AML-193 (cell line): Measurements from ENCODE around the gene PILRA.
"Not testable (repeated sequence)": the region's sequence is repeated elsewhere in the genome, so short reads cannot be mapped to it uniquely, and the experiment has no call there.

ENCODE experiments used
- DNase-seq, 2 experiments: peaks; one replicate each; lab custom pipeline; 2025; lab: John Stamatoyannopoulos, UW

PILRA gene

DNA sequence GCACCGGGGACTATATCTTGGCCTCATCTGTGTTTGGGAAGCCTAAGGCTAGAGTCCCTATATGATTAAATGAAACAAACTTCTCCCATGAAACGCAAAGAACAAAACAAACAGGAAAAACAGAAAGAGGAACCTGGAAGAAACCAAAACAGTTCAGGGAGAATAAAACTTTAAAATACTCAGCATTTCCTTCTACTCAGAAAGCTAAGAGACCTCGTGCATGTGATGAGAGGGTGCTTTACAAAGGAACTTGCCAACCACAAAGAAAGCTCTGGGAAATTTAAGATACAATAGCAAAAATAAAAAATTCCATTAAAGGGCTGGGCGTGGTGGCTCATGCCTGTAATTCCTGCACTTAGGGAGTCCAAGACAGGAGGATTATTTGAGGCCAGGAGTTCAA is 6.9 kb downstream of the PILRA start:
- no peak for DNase-seq

DNA sequence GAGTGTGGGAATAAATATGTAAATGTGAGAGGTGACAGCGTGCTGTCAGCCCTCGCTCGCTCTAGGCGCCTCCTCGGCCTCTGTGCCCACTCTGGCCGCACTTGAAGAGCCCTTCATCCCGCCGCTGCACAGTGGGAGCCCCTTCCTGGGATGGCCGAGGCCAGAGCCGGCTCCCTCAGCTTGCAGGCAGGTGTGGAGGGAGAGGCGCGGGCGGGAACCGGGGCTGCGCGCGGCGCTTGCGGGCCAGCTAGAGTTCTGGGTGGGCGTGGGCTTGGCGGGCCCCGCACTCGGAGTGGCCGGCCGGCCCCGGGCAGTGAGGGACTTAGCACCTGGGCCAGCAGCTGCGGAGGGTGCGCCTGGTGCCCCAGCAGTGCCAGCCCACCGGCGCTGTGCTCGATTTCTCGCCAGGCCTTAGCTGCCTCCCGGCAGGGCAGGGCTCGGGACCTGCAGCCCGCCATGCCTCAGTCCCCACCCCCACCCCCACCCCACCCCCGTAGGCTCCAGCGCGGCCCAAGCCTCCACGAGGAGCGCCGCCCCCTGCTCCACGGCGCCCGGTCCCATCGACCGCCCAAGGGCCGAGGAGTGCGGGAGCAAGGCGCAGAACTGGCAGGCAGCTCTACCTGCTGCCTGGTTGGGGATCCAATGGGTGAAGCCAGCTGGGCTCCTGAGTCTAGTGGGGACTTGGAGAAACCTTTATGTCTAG is 8.4 kb downstream of the PILRA start:
- DNase-seq, result not testable (repeated sequence)

DNA sequence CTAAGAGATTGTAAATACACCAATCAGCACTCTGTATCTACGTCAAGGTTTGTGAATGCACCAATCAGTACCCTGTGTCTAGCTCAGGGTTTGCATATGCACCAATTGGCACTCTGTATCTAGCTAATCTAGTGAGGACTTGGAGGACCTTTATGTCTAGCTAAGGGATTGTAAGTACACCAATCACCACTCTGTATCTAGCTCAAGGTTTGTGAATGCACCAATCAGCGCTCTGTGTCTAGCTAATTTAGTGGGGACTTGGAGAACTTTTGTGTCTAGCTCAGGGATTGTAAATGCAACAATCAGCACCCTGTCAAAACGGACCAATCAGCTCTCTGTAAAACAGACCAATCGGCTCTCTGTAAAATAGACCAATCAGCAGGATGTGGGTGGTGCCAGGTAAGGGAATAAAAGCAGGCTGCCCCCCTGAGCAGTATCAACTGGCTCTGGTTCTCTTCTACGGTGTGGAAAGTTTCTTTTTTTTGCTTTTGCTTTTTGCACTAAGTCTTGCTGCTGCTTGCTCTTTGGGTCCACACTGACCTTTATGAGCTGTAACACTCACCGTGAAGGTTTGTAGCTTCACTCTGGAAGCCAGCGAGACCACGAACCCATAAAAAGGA is 9.1 kb downstream of the PILRA start:
- DNase-seq, result not testable (repeated sequence)

DNA sequence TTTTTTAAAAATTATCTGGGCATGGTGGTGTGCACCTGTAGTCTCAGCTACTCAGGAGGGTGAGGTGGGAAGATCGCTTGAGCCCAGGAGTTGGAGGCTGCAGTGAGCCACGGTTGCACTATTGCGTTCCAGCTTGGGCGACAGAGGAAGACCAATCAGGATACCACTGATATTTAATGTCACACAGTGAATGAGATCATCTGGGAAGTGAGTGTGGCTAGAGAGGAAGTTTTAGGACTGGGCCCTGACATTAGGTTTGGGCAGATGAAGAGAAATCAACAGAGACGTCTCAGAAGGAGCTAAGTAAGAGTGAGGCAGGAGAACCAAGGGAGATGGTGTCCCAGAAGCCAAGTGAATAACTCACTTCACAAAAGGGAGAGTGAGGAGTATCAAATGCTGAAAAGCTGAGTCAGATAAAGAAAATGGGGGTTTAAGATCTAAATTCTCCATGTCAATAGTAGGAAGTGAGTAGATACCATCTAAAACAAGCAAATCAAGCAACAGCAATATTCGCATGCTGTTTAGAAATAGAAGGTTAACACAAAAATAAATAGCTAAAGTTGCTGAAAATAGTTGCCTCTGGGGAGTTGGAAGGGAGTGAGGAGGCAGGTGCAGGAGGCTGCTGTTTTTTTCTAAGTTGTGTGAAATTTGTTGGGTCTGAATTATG is 11.5 kb downstream of the PILRA start:
- no peak for DNase-seq

DNA sequence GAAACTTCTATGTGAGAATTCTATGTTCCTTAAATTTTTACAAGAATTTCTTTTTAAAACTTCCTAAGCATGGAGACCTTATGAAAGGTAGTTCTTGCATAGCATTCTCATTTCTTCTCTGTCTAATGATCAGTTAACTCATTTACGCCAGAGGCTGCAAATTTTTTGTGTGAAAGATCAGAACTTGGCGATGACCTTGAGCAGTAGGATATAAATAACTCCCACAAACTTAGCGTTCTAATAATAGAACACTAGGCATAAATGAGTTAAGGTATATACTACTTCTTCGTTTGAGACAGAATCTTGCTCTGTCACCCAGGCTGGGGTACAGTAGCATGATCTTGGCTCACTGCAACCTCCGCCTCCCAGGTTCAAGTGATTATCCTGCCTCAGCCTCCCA is 13.7 kb downstream of the PILRA start:
- no peak for DNase-seq

DNA sequence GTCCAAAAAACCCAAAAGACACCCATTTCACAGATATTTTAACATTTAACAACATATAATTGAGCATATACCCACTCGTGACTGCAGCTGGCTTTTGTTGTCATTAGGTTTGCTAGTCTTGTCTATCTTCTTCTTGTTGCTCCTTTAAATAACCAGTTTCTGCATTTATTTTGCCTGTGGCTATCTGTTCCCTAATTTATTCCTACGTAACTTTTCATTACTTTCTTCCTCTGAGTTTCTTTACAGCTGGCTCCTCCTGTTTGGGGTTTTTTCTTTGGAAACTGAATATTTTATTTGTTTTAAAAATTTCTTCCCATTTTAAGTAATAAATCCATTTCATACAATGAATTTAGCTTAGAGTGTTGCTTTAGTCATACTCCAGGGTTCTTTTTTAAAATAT is 14.4 kb downstream of the PILRA start:
- no peak for DNase-seq

DNA sequence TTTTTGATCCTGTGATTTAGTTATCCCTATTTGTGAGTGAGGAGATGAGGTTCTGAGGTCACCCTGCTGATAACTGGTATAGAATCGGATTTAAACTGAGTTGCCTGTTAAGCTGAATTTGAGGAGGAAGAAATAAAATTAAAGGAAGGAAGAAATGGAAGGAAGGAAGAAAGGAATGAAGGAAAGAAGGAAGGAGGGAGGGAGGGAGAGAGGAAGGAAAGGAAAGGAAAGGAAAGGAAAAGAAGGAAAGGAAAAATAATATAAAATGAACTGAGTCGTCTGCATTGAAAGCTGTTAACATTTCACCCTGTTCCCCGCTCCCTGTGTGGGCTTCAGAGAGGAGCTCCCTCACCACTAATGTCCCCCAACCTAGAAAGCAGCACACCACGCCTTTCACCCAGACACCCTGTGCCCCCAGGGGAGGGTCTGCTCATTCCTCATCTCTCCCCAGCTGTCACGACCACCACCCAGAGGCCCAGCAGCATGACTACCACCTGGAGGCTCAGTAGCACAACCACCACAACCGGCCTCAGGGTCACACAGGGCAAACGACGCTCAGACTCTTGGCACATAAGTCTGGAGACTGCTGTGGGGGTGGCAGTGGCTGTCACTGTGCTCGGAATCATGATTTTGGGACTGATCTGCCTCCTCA is 16.3 kb downstream of the PILRA start:
- DNase-seq, result no peak

DNA sequence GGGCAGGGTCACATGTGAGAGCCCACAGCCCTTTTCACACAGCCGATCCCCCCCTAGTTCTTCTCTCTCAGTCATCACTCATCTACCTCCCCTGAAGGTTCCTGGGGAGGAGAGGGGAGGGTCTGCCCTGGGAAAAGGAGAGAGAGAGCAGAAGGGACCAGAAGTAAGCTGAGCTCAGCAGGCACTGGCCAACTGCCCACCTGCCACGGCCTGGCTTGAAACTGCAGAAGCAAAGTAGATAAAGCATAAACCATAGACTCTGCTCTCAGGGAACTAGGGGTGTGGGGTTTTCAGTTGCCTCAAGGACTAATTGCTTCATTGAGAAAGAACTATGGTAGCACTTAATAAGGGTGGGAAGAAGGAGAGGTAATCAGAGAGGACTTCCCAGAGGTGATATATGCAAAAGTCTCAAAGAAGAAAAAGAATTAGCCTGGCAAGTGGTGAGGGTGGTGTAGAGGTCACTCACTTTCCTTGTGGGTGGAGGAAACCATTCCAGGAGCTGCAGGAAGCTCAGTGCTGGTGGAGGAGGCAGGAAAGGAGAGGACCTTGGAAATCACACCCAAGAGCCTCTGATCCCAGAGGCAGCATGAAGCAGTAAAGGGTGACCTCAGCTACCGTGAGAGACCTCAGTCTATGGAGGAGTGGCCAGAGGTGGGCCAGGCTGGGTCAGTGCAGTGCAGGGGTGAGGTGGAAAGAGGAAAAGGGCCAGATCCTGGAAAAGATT is 17.2 kb downstream of the PILRA start:
- DNase-seq, result no peak

DNA sequence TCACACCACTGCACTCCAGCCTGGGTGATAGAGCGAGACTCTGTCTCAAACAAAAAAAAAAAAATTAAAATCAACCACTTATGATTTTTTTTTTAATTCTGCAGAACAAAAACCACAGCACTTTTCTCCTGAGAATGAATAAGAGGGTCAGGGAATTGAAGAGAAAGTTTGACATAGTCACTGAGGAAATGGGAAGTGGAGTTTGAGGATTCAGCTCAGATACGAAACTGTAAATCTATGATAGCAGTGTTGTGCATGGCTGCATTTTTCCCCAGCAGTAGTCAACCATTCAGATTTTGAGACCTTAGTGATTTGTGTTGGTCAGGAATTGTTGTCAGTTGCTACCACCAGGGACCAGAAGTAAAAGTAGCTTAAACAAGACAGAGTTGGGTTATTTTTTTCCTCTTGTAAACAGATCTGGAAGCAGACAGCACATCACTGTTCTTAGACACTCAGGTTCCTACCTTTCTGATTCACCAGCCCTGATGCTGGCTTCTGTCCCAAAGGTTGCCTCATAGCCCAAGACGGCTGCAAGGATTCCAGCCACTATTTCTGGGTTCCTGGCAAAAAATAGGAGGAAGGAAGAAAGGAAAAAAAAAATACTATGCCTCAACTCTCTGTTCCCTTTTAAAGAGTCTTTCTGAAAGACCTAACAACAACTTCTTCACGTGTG is 20.1 kb downstream of the PILRA start:
- DNase-seq, result no peak

DNA sequence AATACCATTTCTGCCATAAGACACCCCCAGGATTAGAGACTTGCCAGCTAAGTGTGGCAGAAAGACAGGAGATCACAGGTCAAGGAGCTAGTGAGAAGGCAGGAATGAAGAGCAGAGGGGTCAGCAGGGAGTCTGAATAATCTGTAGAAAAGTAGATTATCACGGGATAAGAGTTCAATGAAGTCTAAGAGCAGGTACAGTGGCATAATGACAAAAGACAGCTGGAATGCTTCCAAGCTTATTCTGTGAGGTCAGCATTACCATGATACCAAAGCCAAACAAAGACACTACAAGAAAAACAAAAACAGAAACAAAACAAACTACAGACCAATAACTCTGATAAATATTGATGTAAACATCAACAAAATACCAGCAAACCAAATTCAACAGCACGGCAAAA is 20.8 kb downstream of the PILRA start:
- DNase-seq, result no peak

DNA sequence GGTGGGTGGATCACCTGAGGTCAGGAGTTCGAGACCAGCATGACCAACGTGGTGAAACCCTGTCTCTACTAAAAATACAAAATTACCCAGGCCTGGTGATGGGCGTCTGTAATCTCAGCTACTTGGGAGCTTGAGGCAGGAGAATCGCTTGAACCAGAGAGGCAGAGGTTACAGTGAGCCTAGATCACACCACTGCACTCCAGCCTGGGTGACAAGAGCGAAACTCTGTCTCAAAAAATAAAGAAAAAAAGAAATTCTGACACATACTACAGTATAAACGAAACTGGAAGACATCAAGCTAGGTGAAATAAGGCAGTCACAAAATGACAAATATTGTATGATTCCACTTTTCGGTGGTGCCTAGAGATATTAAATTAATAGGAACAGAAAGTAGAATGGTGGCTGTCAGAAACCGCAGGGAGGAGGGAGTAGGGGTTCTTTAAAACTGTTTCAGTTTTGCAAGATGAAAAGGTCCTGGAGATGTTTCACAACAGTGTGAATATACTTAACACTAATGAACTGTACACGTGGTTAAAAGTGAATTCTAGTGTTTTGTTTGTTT is 23.2 kb downstream of the PILRA start:
- peak; percentile 85 to 93 for DNase-seq

DNA sequence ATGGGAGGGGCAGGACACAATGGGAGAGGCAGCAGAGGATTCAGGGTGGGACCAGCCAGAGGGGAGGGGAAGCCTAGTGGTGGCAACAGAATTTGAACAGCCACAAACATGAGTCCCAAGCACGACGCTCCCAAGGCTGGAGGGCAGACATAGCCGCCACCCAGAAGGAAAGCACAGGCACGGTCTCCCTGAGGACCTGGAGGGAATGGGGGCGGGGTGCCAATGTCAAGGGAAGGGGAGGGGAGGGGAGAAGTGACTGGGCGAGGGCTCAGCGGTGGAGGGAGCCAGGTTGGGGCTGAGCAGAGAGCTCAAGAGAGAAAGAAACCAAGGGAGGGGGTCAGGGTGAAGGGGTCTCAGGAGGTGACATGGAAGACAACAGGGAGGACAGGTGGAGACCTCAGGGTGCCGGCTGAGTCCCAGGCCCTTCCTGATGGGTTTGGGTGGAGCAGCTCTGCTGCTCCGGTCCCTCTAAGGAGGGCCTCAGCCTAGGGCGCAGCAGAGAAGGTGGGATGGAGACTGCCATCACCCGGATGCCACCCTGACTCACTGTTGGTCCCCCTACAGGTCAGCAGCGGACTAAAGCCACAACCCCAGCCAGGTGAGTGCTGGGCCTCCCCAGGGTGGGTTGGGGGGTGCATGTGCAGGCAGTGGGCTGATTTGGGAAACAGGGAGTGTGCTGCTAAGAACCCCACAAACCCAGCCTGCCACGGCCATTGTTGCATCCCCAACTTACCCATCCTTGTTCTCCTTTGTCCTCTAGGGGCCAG is 24.2 kb downstream of the PILRA start:
- no peak for DNase-seq

DNA sequence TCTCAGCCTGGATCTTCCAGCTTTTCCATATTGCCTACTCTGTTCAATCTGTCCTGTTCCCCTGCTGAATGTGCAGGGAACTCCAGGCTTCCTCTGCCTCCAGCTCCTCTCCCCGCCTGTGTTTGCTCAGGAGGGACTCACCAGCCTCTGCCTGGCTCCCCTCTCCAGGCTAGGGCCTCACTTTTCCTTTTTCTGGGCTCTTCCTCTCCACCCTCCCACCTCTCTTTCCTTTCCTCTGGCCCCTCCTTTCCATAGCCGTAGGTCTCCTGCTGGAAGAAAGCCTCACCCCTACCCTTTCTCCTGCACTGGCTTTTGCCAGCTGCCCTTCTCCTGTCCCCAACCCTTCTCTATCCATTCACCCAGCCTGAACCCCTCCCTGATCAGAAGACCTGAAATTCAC is 25.0 kb downstream of the PILRA start:
- DNase-seq, result no peak

DNA sequence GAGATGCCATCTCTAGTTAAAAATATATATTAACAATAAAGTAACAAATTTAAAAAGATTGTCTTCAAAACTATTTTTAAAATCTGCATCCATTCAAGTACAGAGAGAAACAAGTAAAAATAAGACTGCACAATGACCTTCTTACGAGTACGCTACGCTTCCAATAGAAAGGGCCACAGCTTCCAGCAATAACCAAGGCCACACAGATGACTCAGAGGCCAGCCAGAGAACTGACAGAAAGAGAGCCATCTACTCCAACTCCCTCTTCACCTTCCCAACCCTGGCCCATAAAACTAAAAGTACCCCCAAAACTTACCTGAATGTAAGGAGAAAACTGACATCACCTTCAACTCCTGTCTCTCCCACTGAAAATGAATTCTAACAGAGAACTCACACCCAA is 26.8 kb downstream of the PILRA start:
- DNase-seq, result no peak

DNA sequence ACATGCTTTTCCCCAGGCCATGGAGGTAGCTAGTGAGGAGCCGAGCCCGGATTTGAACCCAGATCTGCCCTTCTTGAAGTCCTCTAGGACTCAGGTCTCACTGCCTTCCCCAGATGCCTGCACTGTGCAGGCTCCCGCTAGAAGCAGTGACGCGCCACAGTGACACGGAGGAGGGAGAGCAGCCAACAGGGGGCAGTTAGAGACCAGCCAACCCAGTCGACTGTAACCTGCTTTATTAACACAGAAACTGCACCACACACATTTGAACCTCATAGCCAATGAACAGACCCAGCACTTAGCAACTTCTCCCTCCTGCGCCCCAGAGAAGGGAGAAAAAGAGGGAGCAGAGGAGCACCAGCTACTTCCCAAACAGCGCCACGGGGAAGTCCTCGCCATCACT is 27.4 kb downstream of the PILRA start:
- no peak for DNase-seq

DNA sequence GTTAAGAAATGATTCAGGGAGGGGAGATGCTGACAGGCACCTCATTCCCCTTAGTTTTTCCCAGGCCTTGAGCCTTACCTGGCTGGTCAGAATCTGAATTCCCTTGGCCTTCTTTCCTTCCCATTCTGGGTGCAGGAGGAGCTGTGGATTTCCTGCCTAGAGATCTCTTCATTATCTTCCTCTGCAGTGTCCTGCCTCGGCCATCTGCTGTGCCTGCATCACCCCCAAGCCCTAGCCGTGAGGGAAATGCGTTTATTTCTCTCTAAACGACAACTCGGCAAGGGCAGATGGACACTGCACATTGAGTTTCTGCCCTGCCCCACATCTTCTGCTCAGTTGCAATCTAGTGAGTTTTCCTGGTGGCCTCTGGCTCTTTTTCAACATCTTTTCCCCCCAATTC is 28.5 kb downstream of the PILRA start:
- DNase-seq, result no peak

DNA sequence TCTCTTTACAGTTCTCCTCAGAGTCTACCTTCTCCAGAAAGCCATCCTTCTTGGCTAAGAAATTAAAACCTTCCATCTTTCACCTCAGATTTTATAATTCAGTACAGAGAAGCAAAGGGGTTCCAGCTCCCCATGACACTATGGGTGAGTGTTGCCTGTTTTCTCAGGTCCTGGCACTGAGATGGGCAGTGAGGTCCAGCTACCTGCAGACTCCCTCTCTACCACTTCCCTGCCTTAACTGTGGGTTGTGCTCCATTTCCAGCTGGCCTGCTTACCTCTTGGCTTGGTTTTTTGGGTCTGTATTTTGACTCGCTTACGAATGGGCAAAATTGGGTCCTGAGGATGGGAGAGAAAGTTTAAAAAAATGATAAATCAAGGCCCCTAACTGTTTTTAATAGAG is 29.0 kb downstream of the PILRA start:
- no peak for DNase-seq

DNA sequence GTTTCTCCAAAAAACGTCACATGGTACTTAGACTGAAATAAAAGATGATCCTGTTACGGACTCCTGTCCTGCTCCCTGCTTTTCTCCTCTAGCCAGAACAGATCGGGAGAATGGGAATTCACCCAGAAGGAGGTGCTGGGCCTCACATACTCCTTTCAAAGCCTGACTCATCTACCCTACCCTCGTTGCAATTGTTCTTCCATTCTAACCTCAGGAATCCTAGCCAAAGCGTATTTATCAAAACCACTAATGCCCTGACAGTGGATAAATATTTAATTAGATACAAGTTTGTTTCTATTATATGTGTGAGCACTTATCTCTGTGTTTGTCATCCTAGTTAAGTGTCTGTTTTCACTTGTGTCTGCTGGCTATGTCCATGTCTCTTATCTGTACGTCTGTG is 33.5 kb downstream of the PILRA start:
- no peak for DNase-seq

DNA sequence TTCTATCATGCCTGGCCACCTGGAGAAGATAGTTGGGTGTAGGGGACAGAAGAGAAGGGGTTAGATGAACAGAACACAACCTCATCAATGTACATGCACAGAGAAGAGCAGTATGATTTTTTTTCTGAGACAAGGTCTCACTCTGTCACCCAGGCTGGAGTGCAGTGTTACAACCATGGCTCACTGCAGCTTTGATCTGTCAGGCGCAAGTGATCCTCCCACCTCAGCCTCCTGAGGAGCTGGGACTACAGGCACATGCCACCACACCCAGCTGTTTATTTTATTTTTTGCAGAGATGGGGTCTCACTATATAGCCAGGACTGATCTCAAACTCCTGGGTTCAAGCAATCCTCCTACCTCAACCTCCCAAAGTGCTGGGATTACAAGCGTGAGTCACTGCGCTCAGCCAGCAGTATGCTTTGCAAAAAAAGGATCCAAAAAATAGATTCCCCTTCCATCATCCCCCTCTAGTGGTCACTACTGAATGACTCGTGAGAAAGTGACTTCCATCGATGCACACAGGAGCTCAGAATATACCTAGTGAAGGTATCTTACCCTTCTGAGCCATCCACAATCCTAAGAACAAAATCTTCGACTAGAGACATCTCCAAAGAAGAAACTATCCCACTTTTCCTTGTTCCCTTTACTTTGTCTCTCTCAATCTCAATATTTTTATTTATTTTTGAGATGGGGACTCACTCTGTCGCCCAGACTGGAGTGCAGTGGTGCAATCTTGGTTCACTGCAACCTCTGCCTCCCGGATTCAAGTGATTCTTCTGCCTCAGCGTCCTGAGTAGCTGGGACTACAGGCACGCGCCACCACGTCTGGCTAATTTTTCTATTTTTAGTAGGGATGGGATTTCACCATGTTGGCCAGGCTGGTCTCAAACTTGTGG is 34.2 kb downstream of the PILRA start:
- DNase-seq, result peak; percentile 63 to 77

DNA sequence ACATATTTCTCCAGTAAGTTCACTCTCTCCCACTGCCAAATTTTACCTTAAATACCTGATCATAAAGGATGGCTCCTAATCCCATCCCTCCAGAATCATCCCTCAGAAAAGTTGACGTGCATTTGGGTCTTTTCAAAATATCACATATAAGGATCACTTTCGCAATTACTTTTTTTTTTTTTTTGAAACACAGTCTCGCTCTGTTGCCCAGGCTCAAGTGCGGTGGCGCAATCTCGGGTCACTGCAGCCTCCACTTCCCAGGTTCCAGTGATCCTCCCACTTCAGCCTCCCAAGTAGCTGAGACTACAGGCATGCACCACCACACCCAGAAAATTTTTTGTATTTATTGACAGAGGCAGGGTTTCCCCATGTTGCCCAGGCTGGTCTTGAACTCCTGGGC is 37.8 kb downstream of the PILRA start:
- no peak for DNase-seq
